Thymus (tissue), 11 donors: ENCODE results near the gene LOXHD1. TPM values are rescaled to one million over a fixed set of nuclear protein-coding genes. Genes with fewer than 3 reads are reported as not detected.

Experiments used
- DNase-seq, 9 donors: peaks; one replicate each; pipeline ENCODE4 v3.0.0-alpha.2; 2013; ENCODE audit warnings: low spot score in 9 of 9, low read depth in 6 of 9, missing footprints in 1 of 9
- H3K27ac ChIP-seq, 2 donors: one replicate each; pipeline ENCODE4 v1.5.1; 2013; ENCODE audit warnings: control low read depth in 1 of 2, low read depth in 1 of 2, low read length in 1 of 2, mild to moderate bottlenecking in 1 of 2, moderate library complexity in 1 of 2
- H3K27me3 ChIP-seq, 2 donors: one replicate each; pipeline ENCODE4 v1.5.1; 2013; ENCODE audit warnings: low read length in 1 of 2; ENCODE audit not compliant: control insufficient read depth in 2 of 2, insufficient read depth in 1 of 2
- H3K36me3 ChIP-seq, 2 donors: one replicate each; pipeline ENCODE4 v1.5.1; 2013; ENCODE audit warnings: low read length in 1 of 2, mild to moderate bottlenecking in 1 of 2, moderate library complexity in 1 of 2; ENCODE audit not compliant: control insufficient read depth in 2 of 2, insufficient read depth in 2 of 2
- H3K4me1 ChIP-seq, 2 donors: one replicate each; pipeline ENCODE4 v1.5.1; 2013; ENCODE audit warnings: low read length in 2 of 2; ENCODE audit not compliant: control insufficient read depth in 2 of 2, insufficient read depth in 2 of 2
- H3K4me3 ChIP-seq, 2 donors: one replicate each; pipeline ENCODE4 v1.5.1; 2013; ENCODE audit warnings: low read length in 2 of 2, control low read depth in 1 of 2, mild to moderate bottlenecking in 1 of 2
- H3K9me3 ChIP-seq, 2 donors: one replicate each; pipeline ENCODE4 v1.5.1; 2013; ENCODE audit warnings: low read length in 1 of 2, mild to moderate bottlenecking in 1 of 2; ENCODE audit not compliant: control insufficient read depth in 2 of 2, insufficient read depth in 1 of 2
- WGBS: extraction: QIAGEN DNeasy Blood & Tissue Kit; methylation state at CpG from one replicate; pipeline ENCODE4 v1.1.7; 2013; 5-methylcytosine and 5-hydroxymethylcytosine counted together
- polyA plus RNA-seq: library from polyadenylated mRNA; stranded (reverse); fragments of 200-250 nt; gene quantifications from one replicate; pipeline ENCODE4 v1.2.3, GENCODE V29; 2013
- total RNA-seq: library from RNA; stranded (reverse); fragments of 120-200 nt; gene quantifications from one replicate; pipeline ENCODE4 v1.2.4, GENCODE V29; 2013
- donor health status: healthy.

Gene LOXHD1
- total and polyA plus RNA-seq, 2 donors, result 0.09 to 0.24 TPM

GRCh38 chr18:46622999-46623398 is 34.0 kb downstream of the LOXHD1 start:
- H3K4me1 ChIP-seq, result peaks cover 8 to 11% of the 10 kb centered on the region in 2 donors
- DNase-seq, result peak in 1 of 9 donors; percentile 21
- H3K27ac ChIP-seq, result peak overlapping the region in 1 of 2 donors; percentile 12

GRCh38 chr18:46622451-46622850 is 34.6 kb downstream of the LOXHD1 start:
- Histone ChIP-seq H3K9me3 (no peaks in the 10 kb centered on the region), H3K36me3 (no peaks in the 10 kb centered on the region), H3K27ac (peak overlapping the region in 1 of 2 donors; percentile 26), H3K27me3 (no peaks in the 10 kb centered on the region), H3K4me3 (no peak overlapping the region), H3K4me1 (peaks cover 8 to 11% of the 10 kb centered on the region in 2 donors)
- 98% methylated on average over 4 of the region's 4 CpGs for WGBS
- no peak for DNase-seq

More at GRCh38 chr18:46622999-46623398, 34.0 kb downstream of the LOXHD1 start:
- WGBS, result 87% methylated on average over 3 of the region's 3 CpGs
- no peaks in the 10 kb centered on the region for H3K36me3 ChIP-seq
- H3K27me3 ChIP-seq, result no peaks in the 10 kb centered on the region
- no peaks in the 10 kb centered on the region for H3K9me3 ChIP-seq
- no peak overlapping the region for H3K4me3 ChIP-seq

GRCh38 chr18:46621871-46622270 is 35.1 kb downstream of the LOXHD1 start:
- 91% methylated on average over 2 of the region's 2 CpGs for WGBS
- no peaks in the 10 kb centered on the region for H3K36me3 ChIP-seq
- no peaks in the 10 kb centered on the region for H3K27me3 ChIP-seq
- H3K4me3 ChIP-seq, result no peak overlapping the region
- H3K4me1 ChIP-seq, result peaks cover 8 to 11% of the 10 kb centered on the region in 2 donors
- no peak for DNase-seq
- H3K9me3 ChIP-seq, result no peaks in the 10 kb centered on the region
- no peak overlapping the region for H3K27ac ChIP-seq

GRCh38 chr18:46621111-46621766 is 35.8 kb downstream of the LOXHD1 start:
- no peaks in the 10 kb centered on the region for H3K9me3 ChIP-seq
- 71% methylated on average over 6 of the region's 6 CpGs for WGBS
- DNase-seq, result peak in 1 of 9 donors; percentile 4

GRCh38 chr18:46619559-46619958 is 37.5 kb downstream of the LOXHD1 start:
- 96% methylated on average over 3 of the region's 3 CpGs for WGBS
- no peaks in the 10 kb centered on the region for H3K9me3 ChIP-seq
- H3K27ac ChIP-seq, result no peak overlapping the region
- no peak overlapping the region for H3K4me3 ChIP-seq
- no peaks in the 10 kb centered on the region for H3K36me3 ChIP-seq
- DNase-seq, result no peak
- peaks cover 8 to 11% of the 10 kb centered on the region in 2 donors for H3K4me1 ChIP-seq
- H3K27me3 ChIP-seq, result no peaks in the 10 kb centered on the region

More at GRCh38 chr18:46621111-46621766, 35.8 kb downstream of the LOXHD1 start:
- Histone ChIP-seq H3K27ac (no peak overlapping the region), H3K36me3 (no peaks in the 10 kb centered on the region), H3K4me1 (peaks cover 8 to 11% of the 10 kb centered on the region in 2 donors), H3K4me3 (no peak overlapping the region), H3K27me3 (no peaks in the 10 kb centered on the region)

GRCh38 chr18:46615720-46616119 is 41.3 kb downstream of the LOXHD1 start:
- H3K27ac ChIP-seq, result no peak overlapping the region
- no peaks in the 10 kb centered on the region for H3K27me3 ChIP-seq
- H3K4me1 ChIP-seq, result no peaks in the 10 kb centered on the region
- no peak for DNase-seq
- no peaks in the 10 kb centered on the region for H3K9me3 ChIP-seq
- no peak overlapping the region for H3K4me3 ChIP-seq
- H3K36me3 ChIP-seq, result no peaks in the 10 kb centered on the region

GRCh38 chr18:46609048-46609447 is 48.0 kb downstream of the LOXHD1 start:
- Histone ChIP-seq H3K36me3 (no peaks in the 10 kb centered on the region), H3K4me1 (peaks cover 0 to 3% of the 10 kb centered on the region in 2 donors), H3K9me3 (no peaks in the 10 kb centered on the region), H3K27ac (no peak overlapping the region), H3K27me3 (no peaks in the 10 kb centered on the region), H3K4me3 (no peak overlapping the region)
- 7% methylated on average over 2 of the region's 2 CpGs for WGBS
- peak in 1 of 9 donors; percentile 5 for DNase-seq

GRCh38 chr18:46607926-46608325 is 49.1 kb downstream of the LOXHD1 start:
- Histone ChIP-seq H3K4me1 (peaks cover 0 to 3% of the 10 kb centered on the region in 2 donors), H3K27ac (no peak overlapping the region), H3K36me3 (no peaks in the 10 kb centered on the region), H3K27me3 (no peaks in the 10 kb centered on the region), H3K9me3 (no peaks in the 10 kb centered on the region), H3K4me3 (no peak overlapping the region)
- WGBS, result 97% methylated on average over 5 of the region's 5 CpGs
- DNase-seq, result no peak

GRCh38 chr18:46601141-46601805 is 55.7 kb downstream of the LOXHD1 start:
- 56% methylated on average over 17 of the region's 17 CpGs for WGBS
- H3K27me3 ChIP-seq, result peaks cover 0 to 5% of the 10 kb centered on the region in 2 donors
- H3K4me3 ChIP-seq, result no peak overlapping the region
- DNase-seq, result no peak
- no peak overlapping the region for H3K27ac ChIP-seq
- H3K9me3 ChIP-seq, result no peaks in the 10 kb centered on the region
- no peaks in the 10 kb centered on the region for H3K36me3 ChIP-seq
- no peaks in the 10 kb centered on the region for H3K4me1 ChIP-seq
